HG03196 (cell line): Measurements from ENCODE around the gene CACNB4.
"Not testable (repeated sequence)": the region's sequence is repeated elsewhere in the genome, so short reads cannot be mapped to it uniquely, and the experiment has no call there.

Experiments
- ATAC-seq: cut with Tn5 transposase; IDR thresholded peaks from one replicate; pipeline ENCODE4 v1.9.1; 2021; ENCODE audit not compliant: unreplicated experiment

The CACNB4 gene

GRCh38 chr2:152024477-152024876, 74.4 kb downstream of the CACNB4 start:
- ATAC-seq = no peak

- no peak for ATAC-seq
Measured at GRCh38 chr2:152022090-152022489, 76.8 kb downstream of the CACNB4 start.

- ATAC-seq = not testable (repeated sequence)
Measured at GRCh38 chr2:152021001-152021400, 77.8 kb downstream of the CACNB4 start.

DNA sequence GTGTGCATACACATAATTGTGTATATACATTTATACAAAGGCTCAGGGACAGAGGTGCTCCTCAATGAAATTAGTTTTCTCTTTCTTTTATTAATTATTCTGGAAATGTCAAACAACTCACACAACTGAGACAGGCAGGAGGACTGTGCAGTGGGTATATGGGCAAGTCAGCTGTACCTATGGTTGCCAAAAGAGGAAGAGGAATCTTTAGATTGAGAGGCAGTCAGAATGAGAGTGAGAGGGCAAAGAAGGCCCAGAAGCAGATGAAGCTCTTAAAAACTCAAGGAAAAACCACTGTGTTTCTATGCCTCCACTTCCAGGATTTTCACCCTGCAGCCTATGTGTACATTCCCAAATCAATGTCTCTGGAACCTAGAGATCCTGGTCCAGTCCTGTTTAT, 79.1 kb downstream of the CACNB4 start:
- ATAC-seq = no peak

GRCh38 chr2:152016181-152017120, 82.4 kb downstream of the CACNB4 start:
- no peak for ATAC-seq

- ATAC-seq = no peak
Measured at GRCh38 chr2:152015552-152015951, 83.3 kb downstream of the CACNB4 start.

- ATAC-seq = no peak
Measured at GRCh38 chr2:152012697-152013096, 86.1 kb downstream of the CACNB4 start.

DNA sequence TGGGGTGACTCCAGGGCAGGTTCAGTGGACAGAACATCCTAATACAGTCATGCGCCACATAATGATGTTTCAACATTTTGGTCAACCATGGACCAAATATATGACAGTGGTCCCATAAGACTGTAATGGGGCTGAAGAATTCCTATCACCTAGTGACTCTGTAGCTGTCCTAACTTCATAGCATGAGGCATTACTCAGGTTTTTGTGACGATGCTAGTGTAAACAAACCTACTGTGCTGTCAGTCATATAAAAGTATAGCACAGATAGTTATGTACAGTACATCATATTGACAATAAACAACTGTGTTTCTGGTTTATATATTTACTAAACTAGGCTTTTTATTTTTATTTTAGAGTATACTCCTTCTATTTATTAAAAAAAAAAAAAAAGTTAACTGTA, 87.1 kb downstream of the CACNB4 start:
- no peak for ATAC-seq

DNA sequence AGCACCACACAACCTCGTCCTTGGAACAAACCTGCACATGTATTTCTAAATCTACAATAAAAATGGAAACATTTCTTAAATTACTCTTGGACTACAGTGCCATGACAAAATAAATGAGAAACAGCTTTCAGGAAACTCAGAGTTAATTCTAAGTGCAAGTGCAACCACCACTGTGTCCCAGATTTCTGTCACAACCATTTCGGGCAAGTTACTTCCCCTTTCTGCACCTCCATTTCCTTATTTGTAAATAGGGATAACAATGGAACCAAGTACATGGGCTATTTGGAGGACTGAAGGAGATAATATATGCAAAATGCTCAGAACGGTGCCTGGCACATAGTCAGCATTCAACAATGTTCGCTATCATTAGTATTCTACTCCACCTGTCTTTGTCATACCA, 93.2 kb downstream of the CACNB4 start:
- ATAC-seq = no peak

DNA sequence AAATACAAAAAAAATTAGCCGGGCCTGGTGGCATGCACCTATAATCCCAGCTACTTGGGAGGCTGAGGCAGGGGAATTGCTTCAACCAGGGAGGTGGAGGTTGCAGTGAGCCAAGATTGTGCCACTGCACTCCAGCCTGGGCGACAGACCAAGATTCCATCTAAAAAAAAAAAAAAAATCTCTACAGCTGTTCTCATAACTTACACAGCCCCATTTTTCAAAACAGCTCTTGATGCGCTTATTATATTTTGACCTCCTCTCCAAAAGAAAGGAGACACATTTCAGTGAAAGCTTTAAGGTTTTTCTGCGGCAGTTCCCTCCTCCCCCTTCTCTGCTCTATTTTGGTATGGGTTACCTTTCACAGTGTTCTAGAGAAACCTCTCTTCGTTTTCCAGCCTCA, 95.6 kb downstream of the CACNB4 start:
- ATAC-seq = not testable (repeated sequence)

DNA sequence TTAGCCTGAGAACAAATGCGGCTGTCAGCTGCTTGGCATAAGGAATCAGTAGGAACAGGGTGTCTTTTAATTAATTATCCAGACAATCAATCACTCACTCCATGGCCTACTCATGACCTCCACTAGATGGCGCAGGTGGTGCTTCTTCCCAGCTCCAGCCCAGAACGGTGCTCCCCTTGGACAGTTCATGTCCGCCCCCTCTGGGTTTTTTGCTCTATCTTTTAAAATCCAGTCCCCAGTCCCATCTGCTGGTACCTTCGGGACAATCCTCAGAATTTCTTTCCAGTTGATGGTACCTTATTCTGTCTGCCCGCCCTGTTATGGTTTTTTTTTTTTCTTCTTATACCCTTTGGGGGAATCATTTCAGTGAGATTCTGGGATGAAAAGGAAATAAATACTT, 99.8 kb downstream of the CACNB4 start:
- ATAC-seq = peak; percentile 66

- ATAC-seq = no peak
Measured at GRCh38 chr2:151996243-151997003, 102.4 kb downstream of the CACNB4 start.

DNA sequence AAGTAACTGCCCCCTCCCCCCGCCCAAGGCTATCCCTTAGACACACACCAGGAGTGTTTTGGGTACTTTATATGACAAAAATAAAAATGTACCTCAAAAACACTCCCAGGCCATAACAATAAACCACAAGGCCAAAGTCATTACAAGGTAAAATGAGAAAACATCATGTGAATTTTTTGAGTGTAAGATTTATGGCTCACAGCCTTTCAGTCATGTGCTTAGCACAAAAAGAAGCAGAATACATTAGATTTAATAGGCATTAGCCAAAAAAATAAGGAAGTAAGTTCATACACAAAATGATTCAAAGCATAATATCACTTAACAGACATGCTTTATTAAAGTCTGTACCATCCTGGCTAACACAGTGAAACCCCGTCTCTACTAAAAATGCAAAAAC, 103.7 kb downstream of the CACNB4 start:
- no peak for ATAC-seq

- ATAC-seq = not testable (repeated sequence)
Measured at GRCh38 chr2:151994178-151994577, 104.7 kb downstream of the CACNB4 start.

GRCh38 chr2:151991010-151991409, 107.8 kb downstream of the CACNB4 start:
- no peak for ATAC-seq

DNA sequence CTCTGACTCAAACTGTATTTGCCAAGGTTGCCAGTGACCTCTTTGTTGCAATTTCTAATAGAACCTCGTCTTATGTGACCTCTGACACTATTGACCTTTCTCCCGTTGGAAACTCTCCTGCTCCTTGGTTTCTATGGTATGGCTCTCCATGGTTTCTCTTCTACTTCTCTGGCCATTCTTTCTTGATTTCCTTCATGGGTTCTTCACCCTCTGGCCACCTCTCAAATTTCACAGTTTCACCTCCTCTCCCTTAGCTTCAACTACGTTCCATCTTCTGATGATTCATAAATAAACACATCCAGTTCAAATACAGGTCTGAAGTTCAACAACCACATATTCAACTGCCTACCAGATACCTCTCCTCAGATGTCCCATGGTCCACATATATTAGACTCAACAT, 109.5 kb downstream of the CACNB4 start:
- no peak for ATAC-seq

GRCh38 chr2:151987484-151987883, 111.4 kb downstream of the CACNB4 start:
- no peak for ATAC-seq

DNA sequence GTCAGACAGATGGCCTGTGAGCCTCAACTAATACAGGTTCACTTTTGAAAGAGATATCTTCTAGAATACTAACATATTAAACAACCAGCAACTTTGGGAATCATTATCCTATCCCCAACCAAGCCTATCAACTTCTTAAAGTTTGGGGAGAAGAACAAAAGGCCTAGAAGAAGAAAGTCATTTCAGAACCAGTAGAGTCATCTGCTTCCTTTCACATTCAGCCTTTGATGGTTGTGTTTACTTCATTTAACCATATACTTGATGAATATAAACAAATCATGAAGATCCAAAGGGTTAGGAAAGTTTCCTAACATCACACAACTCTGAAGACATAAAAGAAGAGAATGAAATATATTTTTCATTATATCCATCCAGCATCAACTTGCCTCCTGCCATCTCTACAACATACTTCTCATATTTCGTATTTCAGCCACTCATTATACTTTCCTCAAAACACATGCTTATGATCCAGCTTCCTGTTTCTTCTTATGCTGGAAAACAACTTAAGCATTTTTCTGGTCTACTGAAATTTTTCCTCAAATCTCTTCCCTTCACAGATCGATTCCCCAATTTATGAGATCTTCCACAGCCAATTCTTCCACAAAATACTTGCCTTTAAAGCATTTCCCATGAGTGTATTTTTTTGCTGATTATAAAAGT, 114.3 kb downstream of the CACNB4 start:
- ATAC-seq = no peak

GRCh38 chr2:151983221-151983620, 115.6 kb downstream of the CACNB4 start:
- no peak for ATAC-seq

- ATAC-seq = no peak
Measured at GRCh38 chr2:151981886-151982285, 117.0 kb downstream of the CACNB4 start.

GRCh38 chr2:151979694-151980093, 119.2 kb downstream of the CACNB4 start:
- no peak for ATAC-seq

DNA sequence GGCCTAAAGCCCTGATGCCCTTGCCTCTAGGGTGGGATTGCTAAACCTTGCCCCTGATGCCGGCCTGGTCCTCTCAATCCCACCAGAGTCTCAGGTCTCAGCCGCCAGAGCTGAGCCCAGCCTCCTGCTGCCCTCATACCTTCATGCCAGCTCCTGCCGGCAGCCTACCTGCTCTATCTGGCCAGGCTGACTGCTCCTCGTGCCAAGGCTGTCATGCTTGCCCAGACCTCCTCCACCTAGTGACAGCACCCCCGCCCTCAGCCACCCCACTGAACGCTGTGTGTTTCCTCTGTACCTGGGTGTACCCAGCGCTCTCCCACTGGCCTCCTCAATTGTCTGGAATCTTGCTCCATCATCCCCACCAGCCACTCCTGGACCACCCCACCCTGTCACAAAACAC, 120.1 kb downstream of the CACNB4 start:
- ATAC-seq = no peak
